H1 (cell line): Measurements from ENCODE around the gene CEACAM16. TPM values are rescaled to one million over a fixed set of nuclear protein-coding genes. Genes with fewer than 3 reads are reported as not detected.

Source experiments
- ATF2 ChIP-seq: IDR thresholded peaks from 2 replicates; pipeline ENCODE4 v1.6.1; 2012; ENCODE audit warnings: low read length, inconsistent platforms
- E2F6 ChIP-seq: IDR thresholded peaks from 2 replicates; pipeline ENCODE4 v1.6.1; 2012; ENCODE audit warnings: inconsistent platforms
- FOSL1 ChIP-seq: IDR thresholded peaks from 2 replicates; pipeline ENCODE4 v1.6.1; 2011; ENCODE audit warnings: mild to moderate bottlenecking, low read depth, low read length, moderate library complexity; ENCODE audit not compliant: insufficient read depth
- NANOG ChIP-seq: IDR thresholded peaks from 2 replicates; pipeline ENCODE4 v1.6.1; 2011; ENCODE audit warnings: low read length, low read depth, mild to moderate bottlenecking, inconsistent platforms; ENCODE audit not compliant: insufficient read depth, poor library complexity, severe bottlenecking
- polyA plus RNA-seq, 7 experiments: library from polyadenylated mRNA; depleted of rRNA in 3 of 7; stranded (reverse) in 5 of 7; unstranded in 2 of 7; fragments of >200 nt in 5 of 7; fragments of 200-250 nt in 2 of 7; gene quantifications; 1 replicate in 5 of 7; 2 replicates in 1 of 7; 4 replicates in 1 of 7; pipeline versions ENCODE4 v1.2.1 to v1.2.3, GENCODE V29; 2011 to 2013; ENCODE audit warnings: missing spikeins in 2 of 7, mixed read lengths in 2 of 7
- total RNA-seq: library from RNA; stranded (reverse); fragmentation: NEBNext Ultra II Directional; extraction: Animal tissue kit (Norgen Biotek cat#: 25700); gene quantifications from 2 replicates; pipeline ENCODE4 v1.2.1, GENCODE V29; 2021

Gene CEACAM16
- total and polyA plus RNA-seq, 2 of the 8 experiments (the other 6 are each of a cell fraction or from before 2014, with no cell fraction given), result not detected

- TF ChIP-seq ATF2 (no peak), E2F6 (no peak), FOSL1 (no peak), NANOG (no peak)
Observed at GRCh38 chr19:44746946-44747738, 48.2 kb downstream of the CEACAM16 start (continued).
